ENCODE data around the gene ANKRD42. TPM values are rescaled to one million over a fixed set of nuclear protein-coding genes. Genes with fewer than 3 reads are reported as not detected.

The ANKRD42 gene
- total RNA-seq, 1 donor from 2014 or later, result 4.2 TPM

GRCh38 chr11:83170865-83171264 is 22.6 kb upstream of the ANKRD42 start:
- H3K27ac ChIP-seq (ENCODE audit: low read depth, low read length), result no peak overlapping the region
- H3K4me1 ChIP-seq (ENCODE audit: control insufficient read depth in 3 of 3, insufficient read depth in 3 of 3, low read length in 3 of 3), result peaks cover 26 to 33% (median 31%) of the 10 kb centered on the region in 3 donors

GRCh38 chr11:83172551-83172950 is 21.0 kb upstream of the ANKRD42 start:
- H3K27me3 ChIP-seq (ENCODE audit: control insufficient read depth in 3 of 3, insufficient read depth in 3 of 3, low read length in 3 of 3), result no peaks in the 10 kb centered on the region
- H3K9me3 ChIP-seq (ENCODE audit: control insufficient read depth in 3 of 3, low read length in 3 of 3), result no peaks in the 10 kb centered on the region
- H3K4me1 ChIP-seq (ENCODE audit: control insufficient read depth in 3 of 3, insufficient read depth in 3 of 3, low read length in 3 of 3), result peaks cover 26 to 33% (median 31%) of the 10 kb centered on the region in 3 donors
- H3K4me3 ChIP-seq (ENCODE audit: low read length in 3 of 3), result no peak overlapping the region
- peaks cover 16 to 49% (median 46%) of the 10 kb centered on the region in 3 donors for H3K36me3 ChIP-seq (ENCODE audit: control insufficient read depth in 3 of 3, insufficient read depth in 3 of 3, low read length in 3 of 3)
- no peak overlapping the region for H3K9ac ChIP-seq (ENCODE audit: low read depth in 1 of 3, low read length in 3 of 3)
- no peak overlapping the region for H3K27ac ChIP-seq (ENCODE audit: low read depth, low read length)

More at GRCh38 chr11:83170865-83171264, 22.6 kb upstream of the ANKRD42 start:
- no peaks in the 10 kb centered on the region for H3K27me3 ChIP-seq (ENCODE audit: control insufficient read depth in 3 of 3, insufficient read depth in 3 of 3, low read length in 3 of 3)
- peaks cover 16 to 59% (median 53%) of the 10 kb centered on the region in 3 donors for H3K36me3 ChIP-seq (ENCODE audit: control insufficient read depth in 3 of 3, insufficient read depth in 3 of 3, low read length in 3 of 3)
- no peak overlapping the region for H3K9ac ChIP-seq (ENCODE audit: low read depth in 1 of 3, low read length in 3 of 3)
- peak overlapping the region in 2 of 3 donors; percentile 9 to 38 for H3K4me3 ChIP-seq (ENCODE audit: low read length in 3 of 3)
- H3K9me3 ChIP-seq (ENCODE audit: control insufficient read depth in 3 of 3, low read length in 3 of 3), result no peaks in the 10 kb centered on the region

- Histone ChIP-seq H3K4me3 (ENCODE audit: low read length in 3 of 3) (no peak overlapping the region), H3K36me3 (ENCODE audit: control insufficient read depth in 3 of 3, insufficient read depth in 3 of 3, low read length in 3 of 3) (peaks cover 15 to 40% (median 40%) of the 10 kb centered on the region in 3 donors), H3K27me3 (ENCODE audit: control insufficient read depth in 3 of 3, insufficient read depth in 3 of 3, low read length in 3 of 3) (no peaks in the 10 kb centered on the region), H3K27ac (ENCODE audit: low read depth, low read length) (no peak overlapping the region), H3K4me1 (ENCODE audit: control insufficient read depth in 3 of 3, insufficient read depth in 3 of 3, low read length in 3 of 3) (peaks cover 26 to 31% (median 29%) of the 10 kb centered on the region in 3 donors), H3K9ac (ENCODE audit: low read depth in 1 of 3, low read length in 3 of 3) (no peak overlapping the region), H3K9me3 (ENCODE audit: control insufficient read depth in 3 of 3, low read length in 3 of 3) (no peaks in the 10 kb centered on the region)
Observed at GRCh38 chr11:83174008-83174407, 19.5 kb upstream of the ANKRD42 start.

- Histone ChIP-seq H3K9me3 (ENCODE audit: control insufficient read depth in 3 of 3, low read length in 3 of 3) (no peaks in the 10 kb centered on the region), H3K9ac (ENCODE audit: low read depth in 1 of 3, low read length in 3 of 3) (no peak overlapping the region), H3K4me1 (ENCODE audit: control insufficient read depth in 3 of 3, insufficient read depth in 3 of 3, low read length in 3 of 3) (peaks cover 14 to 19% (median 14%) of the 10 kb centered on the region in 3 donors), H3K27ac (ENCODE audit: low read depth, low read length) (no peak overlapping the region), H3K4me3 (ENCODE audit: low read length in 3 of 3) (no peak overlapping the region), H3K27me3 (ENCODE audit: control insufficient read depth in 3 of 3, insufficient read depth in 3 of 3, low read length in 3 of 3) (no peaks in the 10 kb centered on the region), H3K36me3 (ENCODE audit: control insufficient read depth in 3 of 3, insufficient read depth in 3 of 3, low read length in 3 of 3) (peaks cover 16 to 39% (median 32%) of the 10 kb centered on the region in 3 donors)
Observed at GRCh38 chr11:83175815-83176214, 17.7 kb upstream of the ANKRD42 start.

GRCh38 chr11:83181815-83182214 is 11.7 kb upstream of the ANKRD42 start:
- H3K4me1 ChIP-seq (ENCODE audit: control insufficient read depth in 3 of 3, insufficient read depth in 3 of 3, low read length in 3 of 3), result no peaks in the 10 kb centered on the region
- no peak overlapping the region for H3K4me3 ChIP-seq (ENCODE audit: low read length in 3 of 3)
- H3K9ac ChIP-seq (ENCODE audit: low read depth in 1 of 3, low read length in 3 of 3), result no peak overlapping the region
- no peak overlapping the region for H3K27ac ChIP-seq (ENCODE audit: low read depth, low read length)
- H3K9me3 ChIP-seq (ENCODE audit: control insufficient read depth in 3 of 3, low read length in 3 of 3), result no peaks in the 10 kb centered on the region
- no peaks in the 10 kb centered on the region for H3K27me3 ChIP-seq (ENCODE audit: control insufficient read depth in 3 of 3, insufficient read depth in 3 of 3, low read length in 3 of 3)
- peaks cover 16 to 52% (median 51%) of the 10 kb centered on the region in 3 donors for H3K36me3 ChIP-seq (ENCODE audit: control insufficient read depth in 3 of 3, insufficient read depth in 3 of 3, low read length in 3 of 3)

- Histone ChIP-seq H3K4me3 (ENCODE audit: low read length in 3 of 3) (no peak overlapping the region), H3K36me3 (ENCODE audit: control insufficient read depth in 3 of 3, insufficient read depth in 3 of 3, low read length in 3 of 3) (peaks cover 5 to 57% (median 26%) of the 10 kb centered on the region in 3 donors), H3K27me3 (ENCODE audit: control insufficient read depth in 3 of 3, insufficient read depth in 3 of 3, low read length in 3 of 3) (no peaks in the 10 kb centered on the region), H3K4me1 (ENCODE audit: control insufficient read depth in 3 of 3, insufficient read depth in 3 of 3, low read length in 3 of 3) (no peaks in the 10 kb centered on the region), H3K9ac (ENCODE audit: low read depth in 1 of 3, low read length in 3 of 3) (no peak overlapping the region), H3K9me3 (ENCODE audit: control insufficient read depth in 3 of 3, low read length in 3 of 3) (no peaks in the 10 kb centered on the region), H3K27ac (ENCODE audit: low read depth, low read length) (no peak overlapping the region)
Observed at GRCh38 chr11:83185767-83186166, 7.7 kb upstream of the ANKRD42 start.

GRCh38 chr11:83187465-83187864 is 6.0 kb upstream of the ANKRD42 start:
- Histone ChIP-seq H3K36me3 (ENCODE audit: control insufficient read depth in 3 of 3, insufficient read depth in 3 of 3, low read length in 3 of 3) (peaks cover 13 to 60% (median 24%) of the 10 kb centered on the region in 3 donors), H3K27me3 (ENCODE audit: control insufficient read depth in 3 of 3, insufficient read depth in 3 of 3, low read length in 3 of 3) (no peaks in the 10 kb centered on the region), H3K9me3 (ENCODE audit: control insufficient read depth in 3 of 3, low read length in 3 of 3) (no peaks in the 10 kb centered on the region), H3K4me1 (ENCODE audit: control insufficient read depth in 3 of 3, insufficient read depth in 3 of 3, low read length in 3 of 3) (peaks cover 4 to 6% (median 5%) of the 10 kb centered on the region in 3 donors), H3K27ac (ENCODE audit: low read depth, low read length) (no peak overlapping the region), H3K4me3 (ENCODE audit: low read length in 3 of 3) (no peak overlapping the region), H3K9ac (ENCODE audit: low read depth in 1 of 3, low read length in 3 of 3) (no peak overlapping the region)

- Histone ChIP-seq H3K4me3 (ENCODE audit: low read length in 3 of 3) (no peak overlapping the region), H3K36me3 (ENCODE audit: control insufficient read depth in 3 of 3, insufficient read depth in 3 of 3, low read length in 3 of 3) (peaks cover 9 to 31% (median 13%) of the 10 kb centered on the region in 3 donors), H3K9ac (ENCODE audit: low read depth in 1 of 3, low read length in 3 of 3) (no peak overlapping the region), H3K9me3 (ENCODE audit: control insufficient read depth in 3 of 3, low read length in 3 of 3) (no peaks in the 10 kb centered on the region), H3K27me3 (ENCODE audit: control insufficient read depth in 3 of 3, insufficient read depth in 3 of 3, low read length in 3 of 3) (no peaks in the 10 kb centered on the region), H3K27ac (ENCODE audit: low read depth, low read length) (no peak overlapping the region), H3K4me1 (ENCODE audit: control insufficient read depth in 3 of 3, insufficient read depth in 3 of 3, low read length in 3 of 3) (peaks cover 19 to 28% (median 26%) of the 10 kb centered on the region in 3 donors)
Observed at GRCh38 chr11:83191491-83191890, 2.0 kb upstream of the ANKRD42 start.

GRCh38 chr11:83191986-83192385 is 1.5 kb upstream of the ANKRD42 start:
- Histone ChIP-seq H3K27ac (ENCODE audit: low read depth, low read length) (no peak overlapping the region), H3K9ac (ENCODE audit: low read depth in 1 of 3, low read length in 3 of 3) (peak overlapping the region in 1 of 3 donors; percentile 88), H3K27me3 (ENCODE audit: control insufficient read depth in 3 of 3, insufficient read depth in 3 of 3, low read length in 3 of 3) (no peaks in the 10 kb centered on the region), H3K4me1 (ENCODE audit: control insufficient read depth in 3 of 3, insufficient read depth in 3 of 3, low read length in 3 of 3) (peaks cover 19 to 28% (median 26%) of the 10 kb centered on the region in 3 donors), H3K9me3 (ENCODE audit: control insufficient read depth in 3 of 3, low read length in 3 of 3) (no peaks in the 10 kb centered on the region), H3K4me3 (ENCODE audit: low read length in 3 of 3) (peak overlapping the region in 2 of 3 donors; percentile 77 to 91), H3K36me3 (ENCODE audit: control insufficient read depth in 3 of 3, insufficient read depth in 3 of 3, low read length in 3 of 3) (peaks cover 9 to 31% (median 13%) of the 10 kb centered on the region in 3 donors)

- H3K27me3 ChIP-seq (ENCODE audit: control insufficient read depth in 3 of 3, insufficient read depth in 3 of 3, low read length in 3 of 3), result no peaks in the 10 kb centered on the region
Observed at GRCh38 chr11:83192606-83193245, 786 bp upstream of the ANKRD42 start.

More at GRCh38 chr11:83192606-83193245, 786 bp upstream of the ANKRD42 start:
- H3K9me3 ChIP-seq (ENCODE audit: control insufficient read depth in 3 of 3, low read length in 3 of 3), result no peaks in the 10 kb centered on the region
- peak overlapping the region; percentile 88 to 94 (median 91) for H3K9ac ChIP-seq (ENCODE audit: low read depth in 1 of 3, low read length in 3 of 3)
- H3K27ac ChIP-seq (ENCODE audit: low read depth, low read length), result peak overlapping the region; percentile 88
- H3K4me1 ChIP-seq (ENCODE audit: control insufficient read depth in 3 of 3, insufficient read depth in 3 of 3, low read length in 3 of 3), result peaks cover 19 to 28% (median 26%) of the 10 kb centered on the region in 3 donors
- H3K4me3 ChIP-seq (ENCODE audit: low read length in 3 of 3), result peak overlapping the region; percentile 77 to 92 (median 91)
- peaks cover 9 to 31% (median 13%) of the 10 kb centered on the region in 3 donors for H3K36me3 ChIP-seq (ENCODE audit: control insufficient read depth in 3 of 3, insufficient read depth in 3 of 3, low read length in 3 of 3)

Data from skeletal muscle tissue (tissue), 4 donors.